Measurements from ENCODE around the gene CELF5. TPM values are rescaled to one million over a fixed set of nuclear protein-coding genes. Genes with fewer than 3 reads are reported as not detected.

Gene CELF5
- total and polyA plus RNA-seq, 7 donors: 0.06 TPM; not detected in 6

GRCh38 chr19:3291644-3292043, 67.2 kb downstream of the CELF5 start:
- intact Hi-C loops (cut with DNase I): no loop called here
- WGBS, 3 donors: 65 to 79% (median 68%) methylated on average over 5 of the region's 5 CpGs
- no peak for ATAC-seq
- Histone ChIP-seq H3K4me1 (no peaks in the 10 kb centered on the region), H3K36me3 (ENCODE audit: insufficient read depth in 1 of 2, low read depth in 1 of 2) (no peaks in the 10 kb centered on the region), H3K27me3 (ENCODE audit: insufficient read depth in 3 of 3, low read length in 2 of 3) (peaks cover 3 to 56% (median 14%) of the 10 kb centered on the region in 3 donors), H3K9me3 (no peaks in the 10 kb centered on the region), H3K4me3 (no peak overlapping the region), H3K27ac (no peak overlapping the region)
- no peak for TF ChIP-seq CTCF (IDR thresholded peaks at IDR 0.05)
- no peak for DNase-seq

- DNase-seq (no peak), ATAC-seq (no peak)
- Histone ChIP-seq H3K4me1 (no peaks in the 10 kb centered on the region), H3K36me3 (ENCODE audit: insufficient read depth in 1 of 2, low read depth in 1 of 2) (no peaks in the 10 kb centered on the region), H3K9me3 (no peaks in the 10 kb centered on the region), H3K27me3 (ENCODE audit: insufficient read depth in 3 of 3, low read length in 2 of 3) (peaks cover 3 to 53% (median 14%) of the 10 kb centered on the region in 3 donors), H3K27ac (no peak overlapping the region), H3K4me3 (no peak overlapping the region)
- intact Hi-C loops (cut with DNase I): no loop called here
- 75 to 79% (median 79%) methylated on average over 22 to 23 of the region's 23 CpGs for WGBS, 3 donors
- TF ChIP-seq CTCF (IDR thresholded peaks at IDR 0.05): no peak
These were observed 68.6 kb downstream of the CELF5 start for GRCh38 chr19:3292958-3293529.

- Histone ChIP-seq H3K36me3 (ENCODE audit: insufficient read depth in 1 of 2, low read depth in 1 of 2) (no peaks in the 10 kb centered on the region), H3K9me3 (no peaks in the 10 kb centered on the region), H3K27me3 (ENCODE audit: insufficient read depth in 3 of 3, low read length in 2 of 3) (peaks cover 3 to 54% (median 12%) of the 10 kb centered on the region in 3 donors), H3K27ac (no peak overlapping the region), H3K4me1 (no peaks in the 10 kb centered on the region), H3K4me3 (no peak overlapping the region)
- no peak for TF ChIP-seq CTCF (IDR thresholded peaks at IDR 0.05)
- intact Hi-C loops (cut with DNase I): no loop called here
- WGBS, 3 donors: 73 to 80% (median 74%) methylated on average over 9 of the region's 9 CpGs
- DNase-seq (no peak), ATAC-seq (no peak)
These were observed 69.1 kb downstream of the CELF5 start for GRCh38 chr19:3293560-3293959.

GRCh38 chr19:3294080-3294850, 69.8 kb downstream of the CELF5 start:
- no peak for DNase-seq
- no peak for ATAC-seq
- Histone ChIP-seq H3K36me3 (ENCODE audit: insufficient read depth in 1 of 2, low read depth in 1 of 2) (no peaks in the 10 kb centered on the region), H3K4me1 (no peaks in the 10 kb centered on the region), H3K27ac (no peak overlapping the region), H3K27me3 (ENCODE audit: insufficient read depth in 3 of 3, low read length in 2 of 3) (peaks cover 3 to 54% (median 10%) of the 10 kb centered on the region in 3 donors), H3K9me3 (no peaks in the 10 kb centered on the region), H3K4me3 (no peak overlapping the region)
- TF ChIP-seq CTCF (IDR thresholded peaks at IDR 0.05): no peak
- intact Hi-C loops (cut with DNase I): no loop called here
- 72 to 84% (median 75%) methylated on average over 20 of the region's 20 CpGs for WGBS, 3 donors

All from psoas muscle (tissue), 8 donors.